OCI-LY1 (cell line): Measurements from ENCODE around the gene SH2D5.

ENCODE experiments used
- CTCF ChIP-seq: fragments of 200-600 bp; sonication (generic), shearing (Covaris generic); IDR thresholded peaks from 2 replicates; pipeline ENCODE4 v1.5.1; 2017; ENCODE audit warnings: mild to moderate bottlenecking, antibody characterized with exemption, low read length, moderate library complexity, mixed read lengths
- EZH2 ChIP-seq: fragments of 200-600 bp; sonication (generic), shearing (Covaris generic); IDR thresholded peaks from 2 replicates; pipeline ENCODE4 v1.8.0; 2017; ENCODE audit warnings: borderline replicate concordance, mixed run types, mild to moderate bottlenecking, antibody characterized with exemption, low read length, moderate library complexity, mixed read lengths

GRCh38 chr1:20729155-20729931 lies 3.2 kb downstream of the SH2D5 start:
- TF ChIP-seq EZH2 (no peak), CTCF (no peak)
